Transverse colon (tissue), 4 donors: ENCODE measurements around the gene MID1.

ENCODE experiments used
- POLR2A ChIP-seq: fragments of 450-650 bp; IDR thresholded peaks from one replicate; pipeline ENCODE4 v1.6.1; 2016; ENCODE audit warnings: antibody characterized with exemption, mild to moderate bottlenecking, moderate library complexity
- POLR2AphosphoS5 ChIP-seq, 3 donors: sonication (generic); formaldehyde crosslinking; IDR thresholded peaks; one replicate each; pipeline ENCODE4 v1.6.1; 2016; ENCODE audit warnings: antibody characterized with exemption in 3 of 3
- TF ChIP-seq, protein P1 (sequence below), 5 experiments: fragments of 200-600 bp in 3 of 5; fragments of 450-650 bp in 2 of 5; sonication (generic) in 3 of 5; IDR thresholded peaks; 1 replicate in 2 of 5; 2 replicates in 3 of 5; pipeline ENCODE4 v1.5.1; 2016 to 2017; ENCODE audit warnings: antibody characterized with exemption in 5 of 5, inconsistent platforms in 3 of 5, mild to moderate bottlenecking in 2 of 5, moderate library complexity in 1 of 5

DNA sequence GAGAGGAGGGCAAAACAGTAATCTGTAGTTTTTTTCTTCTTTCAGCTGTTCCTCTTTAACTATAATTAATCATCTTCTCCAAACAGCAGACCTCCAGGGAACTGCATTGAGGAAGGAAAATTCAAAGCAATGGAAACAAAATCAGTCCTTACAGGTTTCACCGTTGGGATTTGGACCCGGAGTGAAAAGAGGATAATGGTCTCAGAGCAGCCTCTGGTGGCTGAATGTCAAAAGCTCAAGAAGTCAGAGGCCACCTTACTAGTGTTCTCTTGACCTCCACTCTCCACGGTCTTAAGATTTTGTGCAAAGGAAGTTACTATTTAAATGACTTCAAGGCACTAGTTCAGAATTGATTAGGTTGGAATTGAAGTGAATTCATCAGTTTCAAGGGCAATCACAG, 16.0 kb upstream of the MID1 start:
- no peak for TF ChIP-seq POLR2A
- TF ChIP-seq, protein P1, sequence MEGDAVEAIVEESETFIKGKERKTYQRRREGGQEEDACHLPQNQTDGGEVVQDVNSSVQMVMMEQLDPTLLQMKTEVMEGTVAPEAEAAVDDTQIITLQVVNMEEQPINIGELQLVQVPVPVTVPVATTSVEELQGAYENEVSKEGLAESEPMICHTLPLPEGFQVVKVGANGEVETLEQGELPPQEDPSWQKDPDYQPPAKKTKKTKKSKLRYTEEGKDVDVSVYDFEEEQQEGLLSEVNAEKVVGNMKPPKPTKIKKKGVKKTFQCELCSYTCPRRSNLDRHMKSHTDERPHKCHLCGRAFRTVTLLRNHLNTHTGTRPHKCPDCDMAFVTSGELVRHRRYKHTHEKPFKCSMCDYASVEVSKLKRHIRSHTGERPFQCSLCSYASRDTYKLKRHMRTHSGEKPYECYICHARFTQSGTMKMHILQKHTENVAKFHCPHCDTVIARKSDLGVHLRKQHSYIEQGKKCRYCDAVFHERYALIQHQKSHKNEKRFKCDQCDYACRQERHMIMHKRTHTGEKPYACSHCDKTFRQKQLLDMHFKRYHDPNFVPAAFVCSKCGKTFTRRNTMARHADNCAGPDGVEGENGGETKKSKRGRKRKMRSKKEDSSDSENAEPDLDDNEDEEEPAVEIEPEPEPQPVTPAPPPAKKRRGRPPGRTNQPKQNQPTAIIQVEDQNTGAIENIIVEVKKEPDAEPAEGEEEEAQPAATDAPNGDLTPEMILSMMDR (IDR thresholded peaks at IDR 0.05) = peak; percentile 39 to 50 (median 47)
- no peak for TF ChIP-seq POLR2AphosphoS5 (IDR thresholded peaks at IDR 0.05)
